KMS-11 (cell line): Measurements from ENCODE around the gene PDE6A.

Experiments
- H2AFZ ChIP-seq: fragments of 200-600 bp; sonication (generic); 2 replicates; pipeline ENCODE4 v1.6.1; 2016; ENCODE audit warnings: antibody characterized with exemption, mixed run types, low read depth
- H3K27ac ChIP-seq: fragments of 200-600 bp; sonication (generic); 2 replicates; pipeline ENCODE4 v1.6.1; 2016; ENCODE audit warnings: mild to moderate bottlenecking, mixed run types
- H3K27me3 ChIP-seq: fragments of 200-600 bp; sonication (generic); 2 replicates; pipeline ENCODE4 v1.6.1; 2017; ENCODE audit warnings: mild to moderate bottlenecking, low read depth, mixed run types, moderate library complexity; ENCODE audit not compliant: insufficient read depth
- H3K36me3 ChIP-seq: fragments of 200-600 bp; sonication (generic); 2 replicates; pipeline ENCODE4 v1.6.1; 2017; ENCODE audit warnings: mild to moderate bottlenecking, mixed run types; ENCODE audit not compliant: insufficient read depth
- H3K4me1 ChIP-seq: fragments of 200-600 bp; sonication (generic); 2 replicates; pipeline ENCODE4 v1.6.1; 2016; ENCODE audit warnings: mild to moderate bottlenecking, low read depth, mixed run types; ENCODE audit not compliant: poor library complexity, severe bottlenecking
- H3K4me2 ChIP-seq: fragments of 200-600 bp; sonication (generic); 2 replicates; pipeline ENCODE4 v1.7.0; 2016; ENCODE audit warnings: mild to moderate bottlenecking, mixed run types
- H3K4me3 ChIP-seq: fragments of 200-600 bp; sonication (generic); IDR thresholded peaks from 2 replicates; pipeline ENCODE4 v1.6.1; 2017; ENCODE audit warnings: low read depth, low read length, mixed read lengths; ENCODE audit not compliant: insufficient read depth
- H3K79me2 ChIP-seq: fragments of 200-600 bp; sonication (generic); 2 replicates; pipeline ENCODE4 v1.6.1; 2016; ENCODE audit warnings: low read depth, mixed run types; ENCODE audit not compliant: insufficient read depth
- H3K9ac ChIP-seq: fragments of 200-600 bp; sonication (generic); 2 replicates; pipeline ENCODE4 v1.6.1; 2016; ENCODE audit warnings: mild to moderate bottlenecking, mixed run types
- H4K20me1 ChIP-seq: fragments of 200-600 bp; sonication (generic); 2 replicates; pipeline ENCODE4 v1.6.1; 2016; ENCODE audit warnings: mild to moderate bottlenecking, mixed run types; ENCODE audit not compliant: insufficient read depth
- CTCF ChIP-seq: fragments of 200-600 bp; sonication (generic); conservative IDR thresholded peaks from 2 replicates; pipeline ENCODE4 v1.6.1; 2017; ENCODE audit warnings: low read depth, mild to moderate bottlenecking, antibody characterized with exemption, low read length, moderate library complexity, mixed read lengths

PDE6A gene

GRCh38 chr5:149961957-149962409, 17.4 kb upstream of the PDE6A start:
- Histone ChIP-seq H3K9ac (no peak overlapping the region), H3K4me2 (no peak overlapping the region; the same call in 1 of the 2 replicates), H4K20me1 (no peaks in the 10 kb centered on the region), H3K79me2 (no peaks in the 10 kb centered on the region), H3K27ac (no peak overlapping the region), H3K4me1 (peaks cover 21% of the 10 kb centered on the region), H3K4me3 (no peak overlapping the region), H2AFZ (no peak overlapping the region), H3K36me3 (no peaks in the 10 kb centered on the region), H3K27me3 (no peaks in the 10 kb centered on the region)
- TF ChIP-seq CTCF: peak; percentile 47; the same call in 1 of the 2 replicates

- H3K4me3 ChIP-seq: peak overlapping the region; percentile 22
- TF ChIP-seq CTCF: no peak
- no peaks in the 10 kb centered on the region for H3K79me2 ChIP-seq
- H2AFZ ChIP-seq: peak overlapping the region; percentile 90
- H3K27ac ChIP-seq: no peak overlapping the region
- peak overlapping the region; percentile 86 for H3K4me2 ChIP-seq
- no peaks in the 10 kb centered on the region for H3K36me3 ChIP-seq
- H3K4me1 ChIP-seq: peaks cover 21% of the 10 kb centered on the region
- no peaks in the 10 kb centered on the region for H4K20me1 ChIP-seq
- peak overlapping the region; percentile 80; the same call in 1 of the 2 replicates for H3K9ac ChIP-seq
- H3K27me3 ChIP-seq: no peaks in the 10 kb centered on the region
Measured at GRCh38 chr5:149961186-149961685, 16.6 kb upstream of the PDE6A start.

- H2AFZ ChIP-seq: peak within 1 kb of the TSS; percentile 90
- H3K4me1 ChIP-seq: peaks cover 21% of the 10 kb centered on the region
- H3K36me3 ChIP-seq: no peaks in the 10 kb centered on the region
- peak within 1 kb of the TSS; percentile 75 for H3K27ac ChIP-seq
- peak within 1 kb of the TSS; percentile 22 for H3K4me3 ChIP-seq
- H4K20me1 ChIP-seq: no peaks in the 10 kb centered on the region
- TF ChIP-seq CTCF: no peak
- H3K27me3 ChIP-seq: no peaks in the 10 kb centered on the region
- no peaks in the 10 kb centered on the region for H3K79me2 ChIP-seq
- H3K4me2 ChIP-seq: peak within 1 kb of the TSS; percentile 86
- H3K9ac ChIP-seq: peak within 1 kb of the TSS; percentile 80
Measured at GRCh38 chr5:149960272-149961185, 15.9 kb upstream of the PDE6A start, which contains the start of gene SLC26A2. Gene SLC26A2, plus strand, starts transcription at chr5:149960758. Its CDS starts 16,895 bp downstream, at chr5:149977653.

- Histone ChIP-seq H2AFZ (peak overlapping the region; percentile 90), H3K4me1 (peaks cover 21% of the 10 kb centered on the region), H3K79me2 (no peaks in the 10 kb centered on the region), H3K4me3 (no peak overlapping the region), H3K27ac (peak overlapping the region; percentile 75), H3K27me3 (no peaks in the 10 kb centered on the region), H4K20me1 (no peaks in the 10 kb centered on the region), H3K4me2 (peak overlapping the region; percentile 85), H3K9ac (peak overlapping the region; percentile 80), H3K36me3 (no peaks in the 10 kb centered on the region)
- TF ChIP-seq CTCF: peak; percentile 72
Measured at GRCh38 chr5:149959406-149960236, 15.0 kb upstream of the PDE6A start.
